Activated CD4-positive, alpha-beta T cell treated with anti-CD3 and anti-CD28 coated beads, Interleukin-2, amount 50 U/mL, for 48 hours (primary cell): Measurements from ENCODE around the gene RD3L.
"Not testable (repeated sequence)": the region's sequence is repeated elsewhere in the genome, so short reads cannot be mapped to it uniquely, and the experiment has no call there.

Experiments used
- DNase-seq, 2 experiments: peaks; one replicate each; pipeline ENCODE4 v3.0.0-alpha.2; 2020

The RD3L gene

GRCh38 chr14:103927566-103927965 is 14.8 kb downstream of the RD3L start:
- DNase-seq = no peak

DNA sequence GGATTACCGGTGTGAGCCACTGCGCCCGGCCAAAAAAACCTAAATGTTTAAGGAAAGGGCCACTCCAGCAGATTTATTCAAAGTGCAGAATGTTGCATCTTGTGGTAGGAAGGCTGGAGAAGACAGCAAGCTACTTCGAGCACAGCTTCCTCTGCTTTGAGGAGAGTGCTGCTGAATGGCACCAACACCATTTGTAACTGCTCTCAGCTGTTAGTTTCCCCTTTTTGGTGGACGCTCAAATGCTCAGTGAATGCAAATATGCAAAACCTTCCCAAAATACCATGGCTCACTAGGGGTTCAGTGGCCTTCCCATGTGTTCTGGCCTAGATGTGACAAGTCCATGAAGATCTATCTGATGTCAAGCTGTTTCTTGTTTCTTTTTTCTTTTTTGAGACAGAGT is 17.0 kb downstream of the RD3L start:
- no peak for DNase-seq

- DNase-seq = no peak
Measured at GRCh38 chr14:103923863-103924262, 18.5 kb downstream of the RD3L start.

DNA sequence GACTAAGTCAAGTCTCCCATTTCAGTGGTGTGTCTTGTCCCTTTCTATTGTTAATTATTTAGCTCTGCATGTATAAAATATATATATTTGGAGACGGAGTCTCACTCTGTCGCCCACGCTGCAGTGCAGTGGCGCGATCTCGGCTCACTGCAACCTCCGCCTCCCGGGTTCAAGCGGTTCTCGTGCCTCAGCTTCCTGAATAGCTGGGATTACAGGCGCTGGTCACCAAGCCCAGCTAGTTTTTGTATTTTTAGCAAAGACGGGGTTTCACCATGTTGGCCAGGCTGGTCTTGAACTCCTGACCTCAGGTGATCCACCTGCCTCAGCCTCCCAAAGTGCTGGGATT is 20.5 kb downstream of the RD3L start:
- DNase-seq = not testable (repeated sequence)

- DNase-seq = peak; percentile 92 to 94
Measured at GRCh38 chr14:103920981-103921854, 21.1 kb downstream of the RD3L start.

DNA sequence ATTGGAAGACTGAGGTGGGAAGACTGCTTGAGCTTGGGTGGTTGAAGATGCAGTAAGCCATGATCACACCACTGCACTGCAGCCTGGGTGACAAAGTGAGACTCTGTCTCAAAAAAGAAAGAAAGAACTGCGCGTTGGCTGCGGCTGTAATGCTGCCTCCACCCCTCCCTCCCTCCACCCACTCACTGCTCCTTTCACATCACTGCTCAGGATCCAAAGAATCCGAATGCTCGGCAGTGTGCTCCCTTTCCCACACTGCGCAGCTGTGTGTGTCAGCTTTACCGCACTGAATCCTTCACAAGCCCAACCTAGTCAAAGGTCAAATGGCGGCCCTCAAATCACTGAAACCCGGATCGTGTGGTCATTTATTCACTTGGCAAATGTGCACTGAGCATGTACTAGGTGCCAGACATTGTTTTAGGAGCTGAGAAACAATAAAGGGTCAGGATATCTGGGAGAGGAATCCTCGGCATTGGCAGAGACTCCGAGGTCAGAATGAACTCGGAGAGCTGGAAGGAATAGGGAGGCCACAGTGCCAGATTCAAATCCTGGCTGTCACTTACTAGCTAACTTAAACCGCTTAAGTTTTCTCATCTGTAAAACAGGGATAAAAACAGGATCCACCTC is 25.6 kb downstream of the RD3L start:
- DNase-seq = no peak

DNA sequence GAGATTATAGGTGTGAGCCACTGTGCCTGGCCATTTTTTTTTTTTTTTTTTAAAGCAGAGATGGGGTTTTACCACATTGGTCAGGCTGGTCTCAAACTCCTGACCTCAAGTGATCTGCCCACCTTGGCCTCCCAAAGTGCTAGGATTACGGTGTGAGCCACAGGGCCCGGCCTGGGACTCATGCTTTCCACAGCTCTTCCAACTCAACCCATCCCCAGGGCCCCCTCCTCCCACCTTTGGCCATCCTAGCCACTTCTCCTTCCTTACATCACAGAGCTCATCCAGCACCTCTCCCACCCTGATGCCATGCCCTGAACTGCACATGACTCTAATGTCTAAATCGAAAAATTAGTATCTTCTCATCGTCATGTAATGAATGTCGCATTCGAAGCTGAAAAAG is 26.7 kb downstream of the RD3L start:
- DNase-seq = no peak

DNA sequence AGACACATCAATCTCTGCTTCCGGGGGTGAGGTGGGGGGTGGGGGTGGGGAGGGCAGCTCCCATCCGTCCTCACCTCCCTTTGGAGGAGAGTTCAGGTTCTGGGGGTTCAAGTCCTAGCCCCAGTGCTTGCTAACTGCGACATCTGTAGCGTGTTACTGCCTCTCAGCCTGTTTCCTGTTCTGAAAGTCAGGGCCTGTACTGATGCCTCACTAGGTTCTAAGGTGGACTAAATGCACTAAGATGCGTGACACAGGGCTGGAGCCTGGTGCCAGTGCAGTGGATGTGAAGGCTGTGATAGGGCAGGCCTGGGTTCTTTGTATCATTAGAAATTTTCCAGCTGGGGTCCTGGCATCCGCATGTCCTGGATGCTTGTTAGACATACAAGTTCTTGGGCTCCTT is 31.3 kb downstream of the RD3L start:
- no peak for DNase-seq

DNA sequence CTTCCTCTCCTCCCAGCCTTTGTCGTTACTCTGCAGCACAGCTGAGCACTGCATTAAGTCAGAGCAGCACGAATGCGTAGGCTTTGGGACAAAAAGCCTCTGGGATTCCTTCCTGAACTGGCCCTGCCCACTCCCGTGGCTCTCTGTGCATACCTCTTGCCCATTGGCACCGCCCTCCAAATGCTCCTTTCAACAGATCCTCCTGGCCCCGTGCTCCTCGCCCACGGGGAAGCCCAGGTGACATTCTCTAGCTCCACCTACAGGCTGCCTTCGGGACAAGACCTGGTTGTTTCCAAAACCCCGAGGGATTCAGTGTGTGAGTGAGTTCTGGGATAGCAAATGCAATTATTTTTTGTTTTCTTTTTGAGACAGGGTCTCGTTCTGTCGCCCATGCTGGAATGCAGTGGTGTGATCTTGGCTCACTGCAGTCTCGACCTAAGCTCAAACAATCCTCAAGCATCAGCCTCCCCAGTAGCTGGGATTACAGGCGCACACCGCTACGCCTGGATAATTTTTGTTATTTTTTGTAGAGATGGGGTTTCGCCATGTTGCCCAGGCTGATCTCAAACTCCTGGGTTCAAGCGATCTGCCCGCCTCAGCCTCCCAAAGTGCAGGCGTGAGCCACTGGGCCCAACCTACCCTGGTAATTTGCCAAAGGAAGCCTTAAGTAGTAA is 31.9 kb downstream of the RD3L start:
- DNase-seq = peak; percentile 76 to 82

GRCh38 chr14:103909531-103910261 is 32.6 kb downstream of the RD3L start:
- no peak for DNase-seq

DNA sequence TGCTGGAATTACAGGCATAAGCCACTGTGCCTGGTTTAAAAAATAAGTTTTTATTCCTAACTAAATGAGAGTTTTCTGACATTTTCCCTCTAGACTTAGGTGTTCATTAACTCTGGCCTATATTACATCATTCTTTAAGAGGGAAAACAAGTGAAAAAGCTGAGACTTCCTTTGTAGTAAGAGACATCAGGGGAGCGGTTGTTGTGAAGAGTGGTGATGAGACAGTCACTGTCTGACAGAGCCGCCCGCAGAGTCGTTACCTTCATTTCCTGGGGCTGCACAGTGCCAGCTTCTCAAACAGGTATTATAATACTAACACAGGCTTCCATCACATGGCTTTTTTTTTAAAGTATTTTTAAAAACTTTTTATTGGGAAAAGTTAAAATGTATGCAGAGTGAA is 33.7 kb downstream of the RD3L start:
- no peak for DNase-seq

GRCh38 chr14:103905842-103906456 is 36.4 kb downstream of the RD3L start:
- DNase-seq = peak in 1 of 2 experiments; percentile 24

- no peak for DNase-seq
Measured at GRCh38 chr14:103904493-103905107, 37.7 kb downstream of the RD3L start.

- DNase-seq = no peak
Measured at GRCh38 chr14:103899833-103900232, 42.5 kb downstream of the RD3L start.

GRCh38 chr14:103899316-103899715 is 43.0 kb downstream of the RD3L start:
- DNase-seq = no peak

DNA sequence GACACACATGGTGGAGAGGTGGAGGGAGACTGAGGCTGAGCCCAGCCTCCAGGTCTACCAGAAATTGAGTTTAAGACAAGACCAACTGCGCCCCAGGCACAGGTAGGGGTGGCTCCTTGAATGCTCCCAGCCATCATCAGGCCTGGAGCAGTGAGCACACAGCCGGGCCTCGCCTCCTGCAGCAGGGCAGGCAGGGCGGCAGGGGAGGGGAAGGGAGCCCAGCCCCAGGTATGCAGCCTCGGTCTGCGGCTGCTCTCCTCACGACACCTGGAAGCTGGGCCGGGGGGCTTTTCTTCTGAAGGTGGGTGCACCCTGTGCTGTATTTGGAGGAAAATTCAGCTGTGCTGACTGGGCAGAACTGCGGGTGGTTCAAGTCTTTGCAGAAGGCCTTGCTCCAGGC is 43.6 kb downstream of the RD3L start:
- no peak for DNase-seq

GRCh38 chr14:103898204-103898603 is 44.1 kb downstream of the RD3L start:
- DNase-seq = no peak

DNA sequence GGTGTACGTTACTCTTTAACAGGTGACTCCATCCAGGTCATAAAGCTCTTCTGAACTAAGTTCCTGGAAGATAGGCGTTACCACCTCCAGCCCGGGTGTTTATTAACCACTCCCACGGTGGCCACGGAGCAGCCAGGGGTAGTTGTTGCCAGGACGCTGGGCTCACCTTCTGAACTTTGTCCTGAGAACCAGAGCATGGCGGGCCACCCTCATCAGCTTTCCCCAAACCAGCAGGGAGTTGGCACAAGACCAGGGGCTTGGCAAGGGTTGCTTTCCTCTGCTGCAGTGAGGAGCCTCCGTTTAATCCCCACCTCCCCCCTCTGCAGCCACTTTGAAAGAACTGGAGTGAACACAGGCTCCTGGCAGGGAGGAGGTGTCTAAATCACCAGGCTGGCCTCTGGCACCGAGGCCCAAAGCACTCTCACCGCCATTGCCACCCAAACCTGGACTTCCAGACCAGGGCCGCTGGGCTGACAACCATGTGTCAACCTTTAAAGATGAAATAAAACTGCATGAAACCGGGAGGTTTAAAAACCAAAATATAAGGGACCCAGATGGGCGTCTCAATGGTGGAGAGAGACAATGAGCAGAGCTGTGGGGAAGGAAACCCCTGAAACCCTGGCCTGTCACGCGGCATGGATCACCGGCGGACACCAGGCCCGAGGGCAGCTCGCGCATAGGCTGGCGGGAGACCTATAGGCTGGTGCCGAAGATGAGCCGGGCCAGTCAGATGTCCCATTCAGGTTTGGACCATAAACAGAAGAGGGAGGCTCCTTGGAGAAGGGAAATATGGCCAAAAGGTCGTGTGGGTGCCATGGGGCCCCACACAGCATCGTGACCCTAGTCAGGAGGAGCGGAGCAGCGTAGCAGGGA is 45.0 kb downstream of the RD3L start:
- DNase-seq = no peak

DNA sequence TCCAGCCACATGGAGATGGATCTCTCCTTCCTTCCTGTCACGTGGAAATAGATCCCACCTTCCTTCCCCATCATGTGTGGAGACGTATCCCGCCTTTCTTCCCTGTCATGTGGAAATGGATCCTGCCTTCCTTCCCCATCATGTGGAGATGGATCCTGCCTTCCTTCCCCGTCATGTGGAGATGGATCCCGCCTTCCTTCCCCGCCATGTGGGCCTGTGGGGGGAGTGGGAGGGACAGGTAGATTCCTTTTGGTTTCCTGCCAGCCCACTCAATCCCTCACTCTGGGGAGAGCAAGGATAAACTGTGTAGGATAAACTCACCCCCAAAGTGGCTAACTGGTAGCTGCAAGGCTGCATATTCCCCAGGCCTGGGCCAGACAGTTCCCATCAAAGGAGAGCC is 45.8 kb downstream of the RD3L start:
- no peak for DNase-seq

GRCh38 chr14:103894723-103895059 is 47.6 kb downstream of the RD3L start:
- no peak for DNase-seq

GRCh38 chr14:103894034-103894722 is 48.2 kb downstream of the RD3L start:
- DNase-seq = no peak
